IMR-90 (cell line): ENCODE data around the gene SORBS1. TPM values are rescaled to one million over a fixed set of nuclear protein-coding genes. Genes with fewer than 3 reads are reported as not detected.
A peak's percentile ranks its signal among the peaks of the same experiment; 100 is the strongest.

Experiments
- ATAC-seq: fragments of 200-7000 bp; cut with Tn5 transposase; 2 replicates; pipeline ENCODE4 v1.9.1; 2020; ENCODE audit warnings: low read depth, mild to moderate bottlenecking, moderate library complexity
- BruUV-seq: library from RNA; stranded (reverse); fragments of 400-500 nt; replicated peaks from 2 replicates; lab custom pipeline; 2021; lab: Mats Ljungman, UMichigan
- CTCF ChIA-PET: fragments of 300-600 bp; formaldehyde crosslinking; extraction: SDS; loops from one replicate; lab custom pipeline; 2021; ENCODE audit warnings: antibody characterized with exemption; lab: Yijun Ruan, JAX
- POLR2A ChIA-PET: fragments of 300-600 bp; sonication (Branson Sonifier 250); formaldehyde crosslinking; loops from one replicate; lab custom pipeline; 2022; ENCODE audit warnings: antibody characterized with exemption; ENCODE audit not compliant: unreplicated experiment; lab: Charles Lee
- DNase-seq: peaks from one replicate; pipeline ENCODE4 v3.0.0; 2013
- H2AFZ ChIP-seq: replicated peaks from 2 replicates; pipeline ENCODE3; 2013; ENCODE audit warnings: low read length, mild to moderate bottlenecking; ENCODE audit not compliant: poor library complexity
- H2AK5ac ChIP-seq: 2 replicates; pipeline ENCODE4 v1.6.1; 2013; ENCODE audit warnings: low read depth, low read length, inconsistent platforms
- H2AK9ac ChIP-seq: replicated peaks from 2 replicates; pipeline ENCODE3; 2013; ENCODE audit warnings: mild to moderate bottlenecking, low read depth, low read length, moderate library complexity; ENCODE audit not compliant: poor library complexity
- H2BK120ac ChIP-seq: 2 replicates; pipeline ENCODE4 v1.6.1; 2013; ENCODE audit warnings: low read depth, low read length, inconsistent platforms
- H2BK15ac ChIP-seq: 3 replicates; pipeline ENCODE4 v1.6.1; 2013; ENCODE audit warnings: low read depth, low read length, inconsistent platforms
- H2BK20ac ChIP-seq: 2 replicates; pipeline ENCODE4 v1.6.1; 2013; ENCODE audit warnings: low read depth, mild to moderate bottlenecking, inconsistent platforms, low read length, moderate library complexity
- H2BK5ac ChIP-seq: 2 replicates; pipeline ENCODE4 v1.6.1; 2013; ENCODE audit warnings: mild to moderate bottlenecking, low read depth, low read length, inconsistent platforms; ENCODE audit not compliant: poor library complexity, severe bottlenecking
- H3K14ac ChIP-seq: replicated peaks from 2 replicates; pipeline ENCODE4 v1.6.1; 2013; ENCODE audit warnings: low read depth, low read length, inconsistent platforms
- H3K18ac ChIP-seq: 2 replicates; pipeline ENCODE4 v1.6.1; 2013; ENCODE audit warnings: low read depth, low read length, control low read depth
- H3K23ac ChIP-seq: 2 replicates; pipeline ENCODE4 v1.6.1; 2013; ENCODE audit warnings: low read depth, low read length, inconsistent platforms
- H3K27ac ChIP-seq: 2 replicates; pipeline ENCODE4 v1.5.1; 2013; ENCODE audit warnings: mild to moderate bottlenecking, control low read depth, low read length; ENCODE audit not compliant: insufficient read depth
- H3K27me3 ChIP-seq: 2 replicates; pipeline ENCODE4 v1.6.1; 2013; ENCODE audit warnings: low read length; ENCODE audit not compliant: control insufficient read depth, insufficient read depth
- H3K36me3 ChIP-seq: 2 replicates; pipeline ENCODE4 v1.6.1; 2013; ENCODE audit warnings: low read length, mixed read lengths; ENCODE audit not compliant: control insufficient read depth, insufficient read depth
- H3K4ac ChIP-seq: 2 replicates; pipeline ENCODE4 v1.6.1; 2013; ENCODE audit warnings: low read depth, low read length, inconsistent platforms
- H3K4me1 ChIP-seq: 2 replicates; pipeline ENCODE4 v1.6.1; 2013; ENCODE audit warnings: low read length, mixed read lengths; ENCODE audit not compliant: control insufficient read depth, insufficient read depth
- H3K4me2 ChIP-seq: 2 replicates; pipeline ENCODE4 v1.6.1; 2013; ENCODE audit warnings: low read depth, mild to moderate bottlenecking, control low read depth, low read length, moderate library complexity
- H3K4me3 ChIP-seq: 2 replicates; pipeline ENCODE4 v1.5.1; 2013; ENCODE audit warnings: low read depth, mild to moderate bottlenecking, control low read depth, low read length, moderate library complexity; ENCODE audit not compliant: insufficient read depth
- H3K56ac ChIP-seq: 2 replicates; pipeline ENCODE4 v1.6.1; 2013; ENCODE audit warnings: low read length, inconsistent platforms; ENCODE audit not compliant: insufficient read depth; ENCODE audit errors: extremely low read depth
- H3K79me1 ChIP-seq, 2 experiments: 2 replicates each; pipeline ENCODE4 v1.6.1; 2013; ENCODE audit warnings: low read length in 2 of 2, inconsistent platforms in 1 of 2, low read depth in 1 of 2
- H3K9ac ChIP-seq: 2 replicates; pipeline ENCODE4 v1.6.1; 2013; ENCODE audit warnings: low read depth, low read length, control low read depth
- H3K9me1 ChIP-seq: 2 replicates; pipeline ENCODE4 v1.6.1; 2013; ENCODE audit warnings: low read length, inconsistent platforms; ENCODE audit not compliant: insufficient read depth
- H3K9me3 ChIP-seq: 2 replicates; pipeline ENCODE4 v1.6.1; 2013; ENCODE audit warnings: low read length; ENCODE audit not compliant: control insufficient read depth, insufficient read depth
- H4K20me1 ChIP-seq: 2 replicates; pipeline ENCODE4 v1.6.1; 2013; ENCODE audit warnings: low read length, inconsistent platforms; ENCODE audit not compliant: insufficient read depth
- H4K5ac ChIP-seq: 2 replicates; pipeline ENCODE4 v1.6.1; 2013; ENCODE audit warnings: mild to moderate bottlenecking, low read depth, low read length, control low read depth
- H4K8ac ChIP-seq, 2 experiments: 2 replicates each; pipeline ENCODE4 v1.6.1; 2013; ENCODE audit warnings: low read depth in 2 of 2, low read length in 2 of 2, control low read depth in 1 of 2, inconsistent platforms in 1 of 2
- H4K91ac ChIP-seq: 2 replicates; pipeline ENCODE4 v1.6.1; 2013; ENCODE audit warnings: low read depth, low read length, inconsistent platforms; ENCODE audit not compliant: insufficient read depth
- MAFK ChIP-seq: IDR thresholded peaks from 2 replicates; pipeline ENCODE4 v1.6.1; 2012; ENCODE audit warnings: low read depth, low read length, improper control_type of control experiment
- NFE2L2 ChIP-seq: fragments of 150-350 bp; IDR thresholded peaks from 2 replicates; pipeline ENCODE4 v1.6.1; 2016; ENCODE audit warnings: low read depth, mild to moderate bottlenecking, low read length
- RCOR1 ChIP-seq: IDR thresholded peaks from 2 replicates; pipeline ENCODE4 v1.6.1; 2012; ENCODE audit warnings: mild to moderate bottlenecking, low read length, improper control_type of control experiment; ENCODE audit not compliant: insufficient replicate concordance
- WGBS, 2 experiments: methylation state at CpG; one replicate each; pipeline versions ENCODE4 v1.1.5 to v1.1.7; 2013; ENCODE audit warnings: missing lambda C conversion rate in 2 of 2; ENCODE audit not compliant: insufficient read length in 1 of 2; ENCODE audit errors: extremely low coverage in 2 of 2; 5-methylcytosine and 5-hydroxymethylcytosine counted together
- dilution Hi-C: fragments of 300-500 bp; cut with HindIII; formaldehyde crosslinking; loops from one replicate; pipeline ENCODE4 v1.14.3; 2018; ENCODE audit warnings: low sequenced_read_pairs; ENCODE audit not compliant: unreplicated experiment
- in situ Hi-C: fragments of 300-500 bp; cut with MboI; formaldehyde crosslinking; loops from 3 replicates; pipeline ENCODE4 v1.14.3; 2019; ENCODE audit warnings: low sequenced_read_pairs, inconsistent platforms, mixed read lengths
- intact Hi-C: fragments of 100-400 bp; cut with micrococcal nuclease; formaldehyde crosslinking; loops from 2 replicates; pipeline ENCODE4 v1.10.0; 2022
- polyA plus RNA-seq, 3 experiments: library from polyadenylated mRNA; depleted of rRNA; stranded (reverse); fragments of >200 nt; gene quantifications; 2 replicates each; pipeline ENCODE4 v1.2.3, GENCODE V29; 2012; ENCODE audit warnings: low replicate concordance in 1 of 3
- total RNA-seq: library from RNA; depleted of rRNA; stranded (reverse); fragments of >200 nt; gene quantifications from 2 replicates; pipeline ENCODE4 v1.2.3, GENCODE V29; 2012

Gene SORBS1
- total and polyA plus RNA-seq, 2 of the 4 experiments (the other 2 are of a cell fraction), result 0.18 to 0.32 TPM

DNA sequence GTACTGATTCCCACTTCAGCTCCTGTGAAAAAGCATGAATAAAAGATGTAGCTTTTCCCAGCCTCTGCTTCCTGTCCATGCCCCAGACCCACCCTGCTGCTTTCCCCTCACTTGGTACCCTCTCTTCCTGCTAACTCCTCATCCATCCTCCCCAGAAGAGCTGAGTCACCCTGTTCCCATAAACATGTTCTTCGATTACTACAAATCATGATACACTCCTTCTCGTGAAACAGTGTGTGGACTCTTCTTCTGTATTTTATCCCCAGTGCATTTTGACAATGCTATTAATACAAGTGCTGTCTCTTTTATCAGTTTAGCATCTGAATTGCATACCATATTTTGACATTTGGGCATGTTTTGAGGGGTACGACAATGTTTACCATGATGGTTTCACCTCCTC lies 45.8 kb upstream of the SORBS1 start:
- no peak overlapping the region for H3K4me3 ChIP-seq
- H3K4ac ChIP-seq, result no peak overlapping the region
- no peak overlapping the region for H3K18ac ChIP-seq
- no peaks in the 10 kb centered on the region for H3K9me3 ChIP-seq
- no peak overlapping the region for H3K56ac ChIP-seq
- no peak overlapping the region for H2AK5ac ChIP-seq
- no peaks in the 10 kb centered on the region for H3K27me3 ChIP-seq
- in situ Hi-C loops (loop anchor here (10.0 kb wide), 1 partner anchor 472 kb away; no protein-coding TSS in a partner anchor), dilution Hi-C loops (no loop called here), intact Hi-C loops (no loop called here)
- 40% methylated on average over 1 of the region's 3 CpGs; no CpG with 5 or more reads in 1 of the 2 experiments for WGBS, 2 experiments
- H3K4me1 ChIP-seq, result peaks cover 3% of the 10 kb centered on the region
- no peaks in the 10 kb centered on the region for H4K20me1 ChIP-seq
- H3K4me2 ChIP-seq, result no peak overlapping the region
- H3K27ac ChIP-seq, result no peak overlapping the region
- H2AK9ac ChIP-seq, result no peak overlapping the region
- no peak overlapping the region for H4K8ac ChIP-seq
- no peak overlapping the region for H2BK20ac ChIP-seq
- H2AFZ ChIP-seq, result no peak overlapping the region
- no peak overlapping the region for H4K91ac ChIP-seq
- H2BK120ac ChIP-seq, result no peak overlapping the region
- no peaks in the 10 kb centered on the region; the same call in 1 of the 2 replicates for H3K9me1 ChIP-seq
- CTCF ChIA-PET, result no interaction called here
- ATAC-seq (peak; percentile 81), DNase-seq (peak; percentile 62)
- no peaks in the 10 kb centered on the region; a peak in 1 of 4 replicates for H3K79me1 ChIP-seq
- POLR2A ChIA-PET, result no interaction called here
- H2BK5ac ChIP-seq, result no peak overlapping the region
- no peak overlapping the region for H3K14ac ChIP-seq
- H2BK15ac ChIP-seq, result no peak overlapping the region
- H4K5ac ChIP-seq, result no peak overlapping the region
- peaks cover 48% of the 10 kb centered on the region for H3K36me3 ChIP-seq
- TF ChIP-seq RCOR1 (no peak), MAFK (no peak), NFE2L2 (peak; percentile 81)
- no peak overlapping the region for H3K23ac ChIP-seq
- BruUV-seq, result no TSS peak
- H3K9ac ChIP-seq, result no peak overlapping the region
